Measurements from ENCODE around the gene H6PD.

H6PD gene

DNA sequence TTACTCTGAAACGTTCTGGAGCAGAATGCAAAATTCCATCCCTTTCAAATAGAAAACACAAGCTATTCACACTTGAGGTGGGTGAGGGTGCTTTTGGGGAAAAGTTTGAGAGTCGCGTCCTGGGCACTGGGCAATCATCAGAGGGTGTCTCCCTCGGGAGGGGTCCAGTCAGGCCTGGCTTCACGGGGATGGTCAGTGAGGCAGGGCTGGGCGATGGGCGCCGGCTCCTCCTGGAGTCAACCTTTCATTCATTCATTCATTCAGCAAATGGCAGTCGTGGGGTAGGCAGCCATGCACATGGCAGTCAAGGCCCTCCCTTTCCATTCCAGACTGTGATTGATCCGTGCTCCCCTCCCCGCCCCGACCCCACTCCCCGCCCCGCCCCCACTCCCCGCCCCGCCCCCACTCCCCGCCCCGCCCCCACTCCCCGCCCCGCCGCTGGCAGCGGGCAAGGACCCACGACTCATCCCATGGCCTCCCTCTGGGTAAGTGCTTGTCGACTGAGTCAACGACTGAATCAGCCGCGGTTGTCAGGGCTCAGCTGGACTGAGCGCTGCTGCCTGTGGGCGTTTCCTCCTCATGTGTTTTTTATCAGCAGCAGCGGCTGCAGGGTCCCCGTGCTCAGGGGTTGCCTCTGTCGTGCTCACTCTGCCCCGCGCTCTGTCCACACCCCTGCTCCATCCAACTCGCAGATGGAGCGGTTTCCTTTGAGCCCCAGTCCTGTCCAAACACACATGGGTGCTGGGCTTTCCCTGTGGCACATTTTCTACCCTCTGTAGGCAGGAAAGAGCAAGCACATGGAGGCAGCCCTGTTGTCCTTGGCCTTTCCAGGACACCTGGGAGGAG, 45.7 kb downstream of the H6PD start:
- peaks cover 0 to 10% (median under 1%) of the 10 kb centered on the region in 5 experiments for H3K9me3 ChIP-seq (ENCODE audit: control extremely low read depth in 1 of 5, control insufficient read depth in 4 of 5, insufficient read depth in 2 of 5, low read depth in 1 of 5, low read length in 4 of 5)
- DNase-seq: peak in 2 of 3 donors; percentile 71 to 88
- H3K27me3 ChIP-seq (replicated peaks in 2 of 5; ENCODE audit: control insufficient read depth in 4 of 5, insufficient read depth in 5 of 5, low read length in 4 of 5): peaks cover 0 to 15% (median 3%) of the 10 kb centered on the region in 5 experiments
- H3K36me3 ChIP-seq (ENCODE audit: control insufficient read depth in 4 of 4, insufficient read depth in 4 of 4, low read length in 3 of 4): no peaks in the 10 kb centered on the region
- ChIA-PET POLR2A (interaction anchor here (0.6 kb wide), 1 partner anchor 99 kb away, joined by 3 read pairs; no protein-coding TSS in a partner anchor), CTCF (interaction anchor here (0.9 kb wide), 1 partner anchor 175 kb away, joined by 3 read pairs; no protein-coding TSS in a partner anchor)
- H3K4me3 ChIP-seq (ENCODE audit: control insufficient read depth in 1 of 7, extremely low read depth in 1 of 7, insufficient read depth in 4 of 7, low read depth in 2 of 7, low read length in 6 of 7): peak overlapping the region in 1 of 7 experiments; percentile 5
- 34% methylated on average over 21 of the region's 36 CpGs for WGBS (ENCODE audit: insufficient coverage)
- peaks cover 0 to 29% (median 15%) of the 10 kb centered on the region in 4 experiments for H3K4me1 ChIP-seq (ENCODE audit: control extremely low read depth in 1 of 4, control insufficient read depth in 4 of 4, insufficient read depth in 4 of 4, low read length in 3 of 4)
- H3K27ac ChIP-seq (ENCODE audit: insufficient read depth in 1 of 2, low read depth in 1 of 2, low read length in 2 of 2, poor library complexity in 1 of 2, severe bottlenecking in 2 of 2): no peak overlapping the region

- H3K4me3 ChIP-seq (ENCODE audit: control insufficient read depth in 1 of 7, extremely low read depth in 1 of 7, insufficient read depth in 4 of 7, low read depth in 2 of 7, low read length in 6 of 7): no peak overlapping the region
- peaks cover 0 to 17% (median 4%) of the 10 kb centered on the region in 5 experiments for H3K9me3 ChIP-seq (ENCODE audit: control extremely low read depth in 1 of 5, control insufficient read depth in 4 of 5, insufficient read depth in 2 of 5, low read depth in 1 of 5, low read length in 4 of 5)
- H3K27ac ChIP-seq (ENCODE audit: insufficient read depth in 1 of 2, low read depth in 1 of 2, low read length in 2 of 2, poor library complexity in 1 of 2, severe bottlenecking in 2 of 2): no peak overlapping the region
- POLR2A ChIA-PET: no interaction called here
- H3K27me3 ChIP-seq (replicated peaks in 2 of 5; ENCODE audit: control insufficient read depth in 4 of 5, insufficient read depth in 5 of 5, low read length in 4 of 5): peaks cover 0 to 15% (median 3%) of the 10 kb centered on the region in 5 experiments
- H3K36me3 ChIP-seq (ENCODE audit: control insufficient read depth in 4 of 4, insufficient read depth in 4 of 4, low read length in 3 of 4): no peaks in the 10 kb centered on the region
- CTCF ChIA-PET: interaction anchor here (3.1 kb wide), 1 partner anchor 8 kb away, joined by 10 read pairs; no protein-coding TSS in a partner anchor
- DNase-seq: no peak
- 82% methylated on average over 17 of the region's 19 CpGs for whole genome bisulfite sequencing (ENCODE audit: insufficient coverage)
- peaks cover 0 to 21% (median 15%) of the 10 kb centered on the region in 4 experiments for H3K4me1 ChIP-seq (ENCODE audit: control extremely low read depth in 1 of 4, control insufficient read depth in 4 of 4, insufficient read depth in 4 of 4, low read length in 3 of 4)
Observed at GRCh38 chr1:9281071-9281827, 46.7 kb downstream of the H6PD start.

DNA sequence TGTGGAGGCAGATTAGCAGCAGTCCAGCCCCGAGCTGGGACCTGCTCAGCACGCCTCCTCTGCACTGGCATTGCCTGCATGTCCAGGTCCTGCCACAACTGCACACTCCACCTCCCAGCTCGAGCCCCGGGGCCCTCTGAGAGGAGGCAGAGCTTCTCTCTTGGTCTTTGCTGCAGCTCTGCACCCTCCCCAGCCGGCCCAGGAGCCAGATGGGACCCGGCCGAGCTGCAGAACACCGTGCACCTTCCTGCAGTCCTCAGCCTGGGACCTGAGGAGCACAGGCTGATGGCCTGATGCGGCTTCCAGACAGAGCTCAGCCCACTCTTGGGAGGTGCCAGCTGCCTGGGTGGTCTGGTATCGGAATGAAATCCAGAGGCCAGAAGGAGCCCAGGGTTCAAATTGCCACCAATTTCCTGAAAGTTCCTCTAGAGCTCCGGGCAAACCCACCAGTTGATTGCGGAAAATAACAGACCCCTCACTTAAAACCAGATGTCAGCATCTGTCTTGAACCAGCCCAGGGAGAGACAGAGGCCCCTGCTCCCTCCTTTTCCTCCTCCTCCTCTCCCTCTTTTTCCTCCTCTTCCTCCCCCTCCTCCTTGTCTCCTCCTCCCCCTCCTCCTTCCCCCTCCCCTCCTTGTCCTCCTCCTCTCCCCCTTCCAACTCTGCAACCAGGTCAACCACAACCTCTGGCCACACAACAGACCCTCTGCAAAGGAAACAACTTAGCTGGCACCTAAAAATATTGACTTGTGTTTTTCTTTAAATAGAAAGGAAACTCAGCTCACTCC, 47.5 kb downstream of the H6PD start:
- 63% methylated on average over 11 of the region's 12 CpGs for WGBS (ENCODE audit: insufficient coverage)
- H3K27me3 ChIP-seq (replicated peaks in 2 of 5; ENCODE audit: control insufficient read depth in 4 of 5, insufficient read depth in 5 of 5, low read length in 4 of 5): peaks cover 0 to 15% (median 3%) of the 10 kb centered on the region in 5 experiments
- no peak overlapping the region for H3K27ac ChIP-seq (ENCODE audit: insufficient read depth in 1 of 2, low read depth in 1 of 2, low read length in 2 of 2, poor library complexity in 1 of 2, severe bottlenecking in 2 of 2)
- no peaks in the 10 kb centered on the region for H3K36me3 ChIP-seq (ENCODE audit: control insufficient read depth in 4 of 4, insufficient read depth in 4 of 4, low read length in 3 of 4)
- POLR2A ChIA-PET: no interaction called here
- CTCF ChIA-PET: interaction anchor here (0.9 to 3.1 kb wide), 2 partner anchors 9 to 209 kb away, joined by 5 to 10 read pairs; no protein-coding TSS in a partner anchor
- peak in 2 of 3 donors; percentile 29 to 43 for DNase-seq
- peaks cover 0 to 18% (median 6%) of the 10 kb centered on the region in 5 experiments for H3K9me3 ChIP-seq (ENCODE audit: control extremely low read depth in 1 of 5, control insufficient read depth in 4 of 5, insufficient read depth in 2 of 5, low read depth in 1 of 5, low read length in 4 of 5)
- H3K4me3 ChIP-seq (ENCODE audit: control insufficient read depth in 1 of 7, extremely low read depth in 1 of 7, insufficient read depth in 4 of 7, low read depth in 2 of 7, low read length in 6 of 7): no peak overlapping the region
- H3K4me1 ChIP-seq (ENCODE audit: control extremely low read depth in 1 of 4, control insufficient read depth in 4 of 4, insufficient read depth in 4 of 4, low read length in 3 of 4): peaks cover 0 to 21% (median 15%) of the 10 kb centered on the region in 4 experiments

DNA sequence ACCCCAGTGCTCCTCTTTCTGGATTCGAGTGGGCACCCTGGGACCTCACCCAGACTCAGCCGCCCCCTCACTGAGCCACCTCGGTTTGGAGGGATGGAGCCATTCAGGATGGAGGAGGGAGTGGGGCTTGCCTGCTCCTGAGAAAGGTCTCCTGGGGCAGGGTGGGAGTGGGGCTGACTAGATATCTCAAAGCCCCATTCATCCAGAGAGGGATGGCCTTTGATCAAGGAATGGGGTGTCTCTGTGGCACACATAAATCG, 48.1 kb downstream of the H6PD start:
- H3K9me3 ChIP-seq (ENCODE audit: control extremely low read depth in 1 of 5, control insufficient read depth in 4 of 5, insufficient read depth in 2 of 5, low read depth in 1 of 5, low read length in 4 of 5): peaks cover 0 to 23% (median 6%) of the 10 kb centered on the region in 5 experiments
- 100% methylated on average over 1 of the region's 4 CpGs for WGBS (ENCODE audit: insufficient coverage)
- no peak for DNase-seq
- no peaks in the 10 kb centered on the region for H3K36me3 ChIP-seq (ENCODE audit: control insufficient read depth in 4 of 4, insufficient read depth in 4 of 4, low read length in 3 of 4)
- H3K4me1 ChIP-seq (ENCODE audit: control extremely low read depth in 1 of 4, control insufficient read depth in 4 of 4, insufficient read depth in 4 of 4, low read length in 3 of 4): peaks cover 0 to 21% (median 15%) of the 10 kb centered on the region in 4 experiments
- H3K27me3 ChIP-seq (replicated peaks in 2 of 5; ENCODE audit: control insufficient read depth in 4 of 5, insufficient read depth in 5 of 5, low read length in 4 of 5): peaks cover 0 to 15% (median 3%) of the 10 kb centered on the region in 5 experiments
- no peak overlapping the region for H3K4me3 ChIP-seq (ENCODE audit: control insufficient read depth in 1 of 7, extremely low read depth in 1 of 7, insufficient read depth in 4 of 7, low read depth in 2 of 7, low read length in 6 of 7)
- H3K27ac ChIP-seq (ENCODE audit: insufficient read depth in 1 of 2, low read depth in 1 of 2, low read length in 2 of 2, poor library complexity in 1 of 2, severe bottlenecking in 2 of 2): no peak overlapping the region
- CTCF ChIA-PET: interaction anchor here (0.6 to 3.1 kb wide), 6 partner anchors 10 to 213 kb away, joined by 3 to 10 read pairs (median 4); no protein-coding TSS in a partner anchor
- POLR2A ChIA-PET: no interaction called here

DNA sequence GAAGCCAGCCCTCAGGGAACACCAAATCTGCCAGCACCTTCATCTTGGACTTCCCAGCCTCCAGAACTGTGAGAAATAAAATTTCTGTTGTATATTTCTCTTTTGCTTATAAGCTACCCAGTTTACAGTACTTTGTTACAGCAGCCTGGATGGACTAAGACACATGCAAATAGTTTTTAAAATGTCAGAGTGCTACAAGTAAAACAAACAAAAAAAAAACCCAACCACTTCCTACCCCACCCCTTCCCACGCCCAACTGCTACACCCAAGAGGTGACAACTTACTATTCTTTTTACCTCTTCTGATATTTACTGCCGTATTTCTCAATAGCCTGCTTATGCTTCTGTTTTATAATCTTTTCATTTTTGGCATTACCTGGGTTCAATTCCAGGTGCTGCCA, 49.5 kb downstream of the H6PD start:
- CTCF ChIA-PET: interaction anchor here (1.2 to 3.7 kb wide), 5 partner anchors 11 to 207 kb away, joined by 3 to 15 read pairs (median 4); no protein-coding TSS in a partner anchor
- POLR2A ChIA-PET: no interaction called here
- 96% methylated on average over 2 of the region's 2 CpGs for WGBS (ENCODE audit: insufficient coverage)
- Histone ChIP-seq H3K36me3 (ENCODE audit: control insufficient read depth in 4 of 4, insufficient read depth in 4 of 4, low read length in 3 of 4) (no peaks in the 10 kb centered on the region), H3K27ac (ENCODE audit: insufficient read depth in 1 of 2, low read depth in 1 of 2, low read length in 2 of 2, poor library complexity in 1 of 2, severe bottlenecking in 2 of 2) (no peak overlapping the region), H3K27me3 (replicated peaks in 2 of 5; ENCODE audit: control insufficient read depth in 4 of 5, insufficient read depth in 5 of 5, low read length in 4 of 5) (peaks cover 0 to 15% (median 3%) of the 10 kb centered on the region in 5 experiments), H3K4me3 (ENCODE audit: control insufficient read depth in 1 of 7, extremely low read depth in 1 of 7, insufficient read depth in 4 of 7, low read depth in 2 of 7, low read length in 6 of 7) (no peak overlapping the region), H3K9me3 (ENCODE audit: control extremely low read depth in 1 of 5, control insufficient read depth in 4 of 5, insufficient read depth in 2 of 5, low read depth in 1 of 5, low read length in 4 of 5) (peaks cover 0 to 29% (median 6%) of the 10 kb centered on the region in 5 experiments), H3K4me1 (ENCODE audit: control extremely low read depth in 1 of 4, control insufficient read depth in 4 of 4, insufficient read depth in 4 of 4, low read length in 3 of 4) (peaks cover 0 to 21% (median 15%) of the 10 kb centered on the region in 4 experiments)
- no peak for DNase-seq

GRCh38 chr1:9286556-9286955, 52.0 kb downstream of the H6PD start:
- ChIA-PET CTCF (interaction anchor here (1.6 to 6.2 kb wide), 3 partner anchors 9 to 169 kb away, joined by 3 to 98 read pairs (median 15); no protein-coding TSS in a partner anchor), POLR2A (no interaction called here)
- DNase-seq: no peak
- Histone ChIP-seq H3K27me3 (replicated peaks in 2 of 5; ENCODE audit: control insufficient read depth in 4 of 5, insufficient read depth in 5 of 5, low read length in 4 of 5) (peaks cover 0 to under 1% (median 0%) of the 10 kb centered on the region in 5 experiments), H3K4me1 (ENCODE audit: control extremely low read depth in 1 of 4, control insufficient read depth in 4 of 4, insufficient read depth in 4 of 4, low read length in 3 of 4) (peaks cover 0 to 8% (median 6%) of the 10 kb centered on the region in 4 experiments), H3K4me3 (ENCODE audit: control insufficient read depth in 1 of 7, extremely low read depth in 1 of 7, insufficient read depth in 4 of 7, low read depth in 2 of 7, low read length in 6 of 7) (no peak overlapping the region), H3K9me3 (ENCODE audit: control extremely low read depth in 1 of 5, control insufficient read depth in 4 of 5, insufficient read depth in 2 of 5, low read depth in 1 of 5, low read length in 4 of 5) (peaks cover 0 to 29% (median 6%) of the 10 kb centered on the region in 5 experiments), H3K27ac (ENCODE audit: insufficient read depth in 1 of 2, low read depth in 1 of 2, low read length in 2 of 2, poor library complexity in 1 of 2, severe bottlenecking in 2 of 2) (no peak overlapping the region), H3K36me3 (ENCODE audit: control insufficient read depth in 4 of 4, insufficient read depth in 4 of 4, low read length in 3 of 4) (no peaks in the 10 kb centered on the region)
- WGBS (ENCODE audit: insufficient coverage): 92% methylated on average over 6 of the region's 6 CpGs
